IMR-90 (cell line): ENCODE measurements around the gene KRTAP5-3. TPM values are rescaled to one million over a fixed set of nuclear protein-coding genes. Genes with fewer than 3 reads are reported as not detected.

Source experiments
- ATAC-seq: fragments of 200-7000 bp; cut with Tn5 transposase; 2 replicates; pipeline ENCODE4 v1.9.1; 2020; ENCODE audit warnings: low read depth, mild to moderate bottlenecking, moderate library complexity
- BruUV-seq: library from RNA; stranded (reverse); fragments of 400-500 nt; replicated peaks from 2 replicates; lab custom pipeline; 2021; lab: Mats Ljungman, UMichigan
- CTCF ChIA-PET: fragments of 300-600 bp; formaldehyde crosslinking; extraction: SDS; loops from one replicate; lab custom pipeline; 2021; ENCODE audit warnings: antibody characterized with exemption; lab: Yijun Ruan, JAX
- POLR2A ChIA-PET: fragments of 300-600 bp; sonication (Branson Sonifier 250); formaldehyde crosslinking; loops from one replicate; lab custom pipeline; 2022; ENCODE audit warnings: antibody characterized with exemption; ENCODE audit not compliant: unreplicated experiment; lab: Charles Lee
- DNase-seq: peaks from one replicate; pipeline ENCODE4 v3.0.0; 2013
- H2AFZ ChIP-seq: replicated peaks from 2 replicates; pipeline ENCODE3; 2013; ENCODE audit warnings: low read length, mild to moderate bottlenecking; ENCODE audit not compliant: poor library complexity
- H2AK5ac ChIP-seq: 2 replicates; pipeline ENCODE4 v1.6.1; 2013; ENCODE audit warnings: low read depth, low read length, inconsistent platforms
- H2AK9ac ChIP-seq: replicated peaks from 2 replicates; pipeline ENCODE3; 2013; ENCODE audit warnings: mild to moderate bottlenecking, low read depth, low read length, moderate library complexity; ENCODE audit not compliant: poor library complexity
- H2BK120ac ChIP-seq: 2 replicates; pipeline ENCODE4 v1.6.1; 2013; ENCODE audit warnings: low read depth, low read length, inconsistent platforms
- H2BK15ac ChIP-seq: 3 replicates; pipeline ENCODE4 v1.6.1; 2013; ENCODE audit warnings: low read depth, low read length, inconsistent platforms
- H2BK20ac ChIP-seq: 2 replicates; pipeline ENCODE4 v1.6.1; 2013; ENCODE audit warnings: low read depth, mild to moderate bottlenecking, inconsistent platforms, low read length, moderate library complexity
- H2BK5ac ChIP-seq: 2 replicates; pipeline ENCODE4 v1.6.1; 2013; ENCODE audit warnings: mild to moderate bottlenecking, low read depth, low read length, inconsistent platforms; ENCODE audit not compliant: poor library complexity, severe bottlenecking
- H3K14ac ChIP-seq: replicated peaks from 2 replicates; pipeline ENCODE4 v1.6.1; 2013; ENCODE audit warnings: low read depth, low read length, inconsistent platforms
- H3K18ac ChIP-seq: 2 replicates; pipeline ENCODE4 v1.6.1; 2013; ENCODE audit warnings: low read depth, low read length, control low read depth
- H3K23ac ChIP-seq: 2 replicates; pipeline ENCODE4 v1.6.1; 2013; ENCODE audit warnings: low read depth, low read length, inconsistent platforms
- H3K27ac ChIP-seq: 2 replicates; pipeline ENCODE4 v1.5.1; 2013; ENCODE audit warnings: mild to moderate bottlenecking, control low read depth, low read length; ENCODE audit not compliant: insufficient read depth
- H3K27me3 ChIP-seq: 2 replicates; pipeline ENCODE4 v1.6.1; 2013; ENCODE audit warnings: low read length; ENCODE audit not compliant: control insufficient read depth, insufficient read depth
- H3K36me3 ChIP-seq: 2 replicates; pipeline ENCODE4 v1.6.1; 2013; ENCODE audit warnings: low read length, mixed read lengths; ENCODE audit not compliant: control insufficient read depth, insufficient read depth
- H3K4ac ChIP-seq: 2 replicates; pipeline ENCODE4 v1.6.1; 2013; ENCODE audit warnings: low read depth, low read length, inconsistent platforms
- H3K4me1 ChIP-seq: 2 replicates; pipeline ENCODE4 v1.6.1; 2013; ENCODE audit warnings: low read length, mixed read lengths; ENCODE audit not compliant: control insufficient read depth, insufficient read depth
- H3K4me2 ChIP-seq: 2 replicates; pipeline ENCODE4 v1.6.1; 2013; ENCODE audit warnings: low read depth, mild to moderate bottlenecking, control low read depth, low read length, moderate library complexity
- H3K4me3 ChIP-seq: 2 replicates; pipeline ENCODE4 v1.5.1; 2013; ENCODE audit warnings: low read depth, mild to moderate bottlenecking, control low read depth, low read length, moderate library complexity; ENCODE audit not compliant: insufficient read depth
- H3K56ac ChIP-seq: 2 replicates; pipeline ENCODE4 v1.6.1; 2013; ENCODE audit warnings: low read length, inconsistent platforms; ENCODE audit not compliant: insufficient read depth; ENCODE audit errors: extremely low read depth
- H3K79me1 ChIP-seq, 2 experiments: 2 replicates each; pipeline ENCODE4 v1.6.1; 2013; ENCODE audit warnings: low read length in 2 of 2, inconsistent platforms in 1 of 2, low read depth in 1 of 2
- H3K9ac ChIP-seq: 2 replicates; pipeline ENCODE4 v1.6.1; 2013; ENCODE audit warnings: low read depth, low read length, control low read depth
- H3K9me1 ChIP-seq: 2 replicates; pipeline ENCODE4 v1.6.1; 2013; ENCODE audit warnings: low read length, inconsistent platforms; ENCODE audit not compliant: insufficient read depth
- H3K9me3 ChIP-seq: 2 replicates; pipeline ENCODE4 v1.6.1; 2013; ENCODE audit warnings: low read length; ENCODE audit not compliant: control insufficient read depth, insufficient read depth
- H4K20me1 ChIP-seq: 2 replicates; pipeline ENCODE4 v1.6.1; 2013; ENCODE audit warnings: low read length, inconsistent platforms; ENCODE audit not compliant: insufficient read depth
- H4K5ac ChIP-seq: 2 replicates; pipeline ENCODE4 v1.6.1; 2013; ENCODE audit warnings: mild to moderate bottlenecking, low read depth, low read length, control low read depth
- H4K8ac ChIP-seq, 2 experiments: 2 replicates each; pipeline ENCODE4 v1.6.1; 2013; ENCODE audit warnings: low read depth in 2 of 2, low read length in 2 of 2, control low read depth in 1 of 2, inconsistent platforms in 1 of 2
- H4K91ac ChIP-seq: 2 replicates; pipeline ENCODE4 v1.6.1; 2013; ENCODE audit warnings: low read depth, low read length, inconsistent platforms; ENCODE audit not compliant: insufficient read depth
- CEBPB ChIP-seq: IDR thresholded peaks from 2 replicates; pipeline ENCODE4 v1.6.1; 2012; ENCODE audit warnings: low read depth, low read length, improper control_type of control experiment
- WGBS, 2 experiments: methylation state at CpG; one replicate each; pipeline versions ENCODE4 v1.1.5 to v1.1.7; 2013; ENCODE audit warnings: missing lambda C conversion rate in 2 of 2; ENCODE audit not compliant: insufficient read length in 1 of 2; ENCODE audit errors: extremely low coverage in 2 of 2; 5-methylcytosine and 5-hydroxymethylcytosine counted together
- dilution Hi-C: fragments of 300-500 bp; cut with HindIII; formaldehyde crosslinking; loops from one replicate; pipeline ENCODE4 v1.14.3; 2018; ENCODE audit warnings: low sequenced_read_pairs; ENCODE audit not compliant: unreplicated experiment
- in situ Hi-C: fragments of 300-500 bp; cut with MboI; formaldehyde crosslinking; loops from 3 replicates; pipeline ENCODE4 v1.14.3; 2019; ENCODE audit warnings: low sequenced_read_pairs, inconsistent platforms, mixed read lengths
- intact Hi-C: fragments of 100-400 bp; cut with micrococcal nuclease; formaldehyde crosslinking; loops from 2 replicates; pipeline ENCODE4 v1.10.0; 2022
- polyA plus RNA-seq, 3 experiments: library from polyadenylated mRNA; depleted of rRNA; stranded (reverse); fragments of >200 nt; gene quantifications; 2 replicates each; pipeline ENCODE4 v1.2.3, GENCODE V29; 2012; ENCODE audit warnings: low replicate concordance in 1 of 3
- total RNA-seq: library from RNA; depleted of rRNA; stranded (reverse); fragments of >200 nt; gene quantifications from 2 replicates; pipeline ENCODE4 v1.2.3, GENCODE V29; 2012
- TF ChIP-seq, protein P1 (sequence below): conservative IDR thresholded peaks from 2 replicates; pipeline ENCODE4 v1.5.1; 2012; ENCODE audit warnings: mild to moderate bottlenecking, low read depth, low read length, improper control_type of control experiment

Gene KRTAP5-3
- total and polyA plus RNA-seq, 2 of the 4 experiments (the other 2 are of a cell fraction), result not detected

DNA sequence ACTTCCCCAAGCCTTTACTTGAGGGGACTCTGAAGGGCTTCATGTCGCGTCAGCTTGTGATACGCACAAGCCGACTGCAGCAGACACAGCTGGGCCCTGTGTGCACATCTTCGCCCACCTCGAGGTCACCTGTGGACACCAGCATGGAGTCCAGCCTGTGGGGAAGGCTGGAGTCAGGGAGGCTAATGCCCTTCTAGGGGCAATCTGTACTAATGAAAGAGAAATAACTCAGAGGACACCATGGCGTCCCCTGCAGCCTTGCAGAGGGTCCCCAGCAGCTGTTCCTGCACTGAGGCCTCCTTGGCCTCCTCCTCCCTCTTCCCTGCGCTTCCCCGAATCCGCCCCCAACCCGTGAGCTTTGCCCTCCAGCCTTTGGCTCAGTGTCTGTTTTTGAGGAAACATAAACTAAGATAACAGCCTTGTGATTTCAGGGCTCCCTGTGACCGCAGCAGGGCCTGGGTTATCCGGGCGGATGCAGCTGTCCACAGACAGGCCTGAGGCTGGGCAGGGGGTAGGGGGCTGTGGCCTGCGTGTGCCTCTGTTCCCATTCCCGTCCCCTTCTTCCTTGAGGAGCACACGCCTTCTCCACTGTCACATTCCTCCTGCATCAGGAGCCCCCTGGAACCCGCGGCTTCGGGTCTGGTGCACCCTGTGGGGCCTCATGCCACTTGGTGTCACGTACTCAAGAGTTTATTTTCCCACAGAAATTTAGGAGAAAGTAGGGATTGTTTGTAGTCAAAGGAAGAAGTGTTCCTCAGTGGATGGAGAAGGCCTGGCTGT is 46.3 kb upstream of the KRTAP5-3 start:
- H3K4ac ChIP-seq, result no peak overlapping the region
- dilution Hi-C loops (no loop called here), in situ Hi-C loops (no loop called here), intact Hi-C loops (loop anchor here (5.0 kb wide), 1 partner anchor 173 kb away; no protein-coding TSS in a partner anchor)
- ChIA-PET POLR2A (no interaction called here), CTCF (interaction anchor here (0.6 to 3.0 kb wide), 3 partner anchors 39 to 348 kb away, joined by 3 to 16 read pairs (median 3); no protein-coding TSS in a partner anchor)
- no TSS peak for BruUV-seq
- no peak overlapping the region for H3K18ac ChIP-seq
- H3K4me2 ChIP-seq, result no peak overlapping the region
- no peak overlapping the region for H3K14ac ChIP-seq
- H2AFZ ChIP-seq, result no peak overlapping the region
- H4K8ac ChIP-seq, result no peak overlapping the region
- no peak overlapping the region for H4K5ac ChIP-seq
- H3K79me1 ChIP-seq, result no peaks in the 10 kb centered on the region
- H3K27ac ChIP-seq, result no peak overlapping the region
- peak; percentile 27; the same call in 1 of the 2 replicates for ATAC-seq
- H3K9ac ChIP-seq, result no peak overlapping the region
- TF ChIP-seq, protein P1, sequence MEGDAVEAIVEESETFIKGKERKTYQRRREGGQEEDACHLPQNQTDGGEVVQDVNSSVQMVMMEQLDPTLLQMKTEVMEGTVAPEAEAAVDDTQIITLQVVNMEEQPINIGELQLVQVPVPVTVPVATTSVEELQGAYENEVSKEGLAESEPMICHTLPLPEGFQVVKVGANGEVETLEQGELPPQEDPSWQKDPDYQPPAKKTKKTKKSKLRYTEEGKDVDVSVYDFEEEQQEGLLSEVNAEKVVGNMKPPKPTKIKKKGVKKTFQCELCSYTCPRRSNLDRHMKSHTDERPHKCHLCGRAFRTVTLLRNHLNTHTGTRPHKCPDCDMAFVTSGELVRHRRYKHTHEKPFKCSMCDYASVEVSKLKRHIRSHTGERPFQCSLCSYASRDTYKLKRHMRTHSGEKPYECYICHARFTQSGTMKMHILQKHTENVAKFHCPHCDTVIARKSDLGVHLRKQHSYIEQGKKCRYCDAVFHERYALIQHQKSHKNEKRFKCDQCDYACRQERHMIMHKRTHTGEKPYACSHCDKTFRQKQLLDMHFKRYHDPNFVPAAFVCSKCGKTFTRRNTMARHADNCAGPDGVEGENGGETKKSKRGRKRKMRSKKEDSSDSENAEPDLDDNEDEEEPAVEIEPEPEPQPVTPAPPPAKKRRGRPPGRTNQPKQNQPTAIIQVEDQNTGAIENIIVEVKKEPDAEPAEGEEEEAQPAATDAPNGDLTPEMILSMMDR, result no peak
- TF ChIP-seq CEBPB, result no peak
- no peak for DNase-seq
- no peaks in the 10 kb centered on the region for H3K9me3 ChIP-seq
- no peak overlapping the region for H2AK5ac ChIP-seq
- H2BK5ac ChIP-seq, result no peak overlapping the region
- H3K56ac ChIP-seq, result no peak overlapping the region
- no peak overlapping the region for H3K4me3 ChIP-seq
- H2AK9ac ChIP-seq, result no peak overlapping the region
- no peak overlapping the region for H2BK120ac ChIP-seq
- no peak overlapping the region for H3K23ac ChIP-seq
- H2BK20ac ChIP-seq, result no peak overlapping the region
- H4K20me1 ChIP-seq, result no peaks in the 10 kb centered on the region
- H3K4me1 ChIP-seq, result no peaks in the 10 kb centered on the region; the same call in 1 of the 2 replicates
- H2BK15ac ChIP-seq, result no peak overlapping the region
- no peaks in the 10 kb centered on the region for H3K36me3 ChIP-seq
- H3K27me3 ChIP-seq, result peaks cover 52% of the 10 kb centered on the region
- H3K9me1 ChIP-seq, result no peaks in the 10 kb centered on the region
- no CpG with 5 or more reads among the region's 21 CpGs for WGBS, 2 experiments
- H4K91ac ChIP-seq, result no peak overlapping the region
